Measurements from ENCODE around the gene LZTS3. TPM values are rescaled to one million over a fixed set of nuclear protein-coding genes. Genes with fewer than 3 reads are reported as not detected.

The LZTS3 gene
- total and polyA plus RNA-seq, 2 of the 8 experiments (the other 6 are each of a cell fraction or from before 2014, with no cell fraction given) = 31.8 to 33.5 TPM

DNA sequence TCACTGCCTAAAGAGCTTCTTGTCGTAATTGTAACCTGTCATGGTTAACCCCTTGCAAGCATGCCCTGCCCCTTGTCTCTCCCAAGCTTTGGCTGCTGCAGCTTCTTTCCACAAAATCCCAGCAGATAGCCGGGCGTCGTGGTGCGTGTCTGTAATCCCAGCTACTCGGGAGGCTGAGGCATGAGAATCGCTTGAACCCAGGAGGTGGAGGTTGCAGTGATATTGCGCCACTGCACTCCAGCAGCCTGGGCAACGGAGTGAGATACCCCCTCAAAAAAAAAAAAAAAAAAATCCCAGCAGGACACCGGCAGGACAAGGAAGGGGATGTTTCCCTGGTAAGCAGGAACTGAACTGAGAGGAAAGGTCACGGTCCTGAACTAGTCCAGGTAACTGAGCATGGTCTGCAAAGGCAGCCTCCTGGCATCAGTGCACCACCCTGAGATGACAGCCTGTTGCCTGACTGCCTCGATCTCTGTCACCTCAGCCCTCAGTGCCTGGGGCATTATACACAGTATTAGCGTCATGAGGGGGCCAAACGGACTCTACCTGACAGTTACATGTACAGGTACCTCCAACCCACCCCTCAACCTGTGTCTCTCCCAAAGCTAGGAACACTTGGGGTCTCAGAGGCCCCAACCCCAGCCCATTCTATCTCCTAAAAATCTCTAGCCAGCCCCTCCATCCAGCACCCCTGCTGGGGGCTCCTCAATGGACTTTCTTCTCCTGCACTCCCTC is 1.8 kb downstream of the LZTS3 start:
- H4K5ac ChIP-seq (ENCODE audit: insufficient read length, low read depth, low read length) = no peak overlapping the region
- CTCF ChIA-PET (ENCODE audit: partially characterized antibody) = interaction anchor here (0.6 to 1.5 kb wide), 10 partner anchors 12 to 490 kb away, joined by 3 to 5 read pairs (median 3); partner anchors contain the start of genes FASTKD5 and UBOX5
- no peak overlapping the region for H4K8ac ChIP-seq (ENCODE audit: extremely low read depth, insufficient read depth, low read length)
- no peak overlapping the region for H3K23ac ChIP-seq (ENCODE audit: insufficient read length)
- peak overlapping the region; percentile 62; the same call in 1 of the 2 replicates for H2BK12ac ChIP-seq (ENCODE audit: low read depth, low read length)
- no peak overlapping the region for H3K18ac ChIP-seq (ENCODE audit: extremely low read depth, low read length)
- no peak overlapping the region for H2AK5ac ChIP-seq (ENCODE audit: low read depth, low read length)
- H3K27ac ChIP-seq (ENCODE audit: low read depth, low read length) = no peak overlapping the region
- POLR2A ChIA-PET (ENCODE audit: partially characterized antibody) = interaction anchor here (0.7 to 3.9 kb wide), 5 partner anchors 9 to 123 kb away, joined by 3 to 19 read pairs (median 8); partner anchors contain the start of genes FASTKD5, SLC4A11 and UBOX5
- peak overlapping the region; percentile 53; the same call in 1 of the 2 replicates for H2BK15ac ChIP-seq (ENCODE audit: low read length)
- no peak overlapping the region for H4K91ac ChIP-seq (replicated peaks; ENCODE audit: insufficient read length, low read length)
- no peak overlapping the region for H3K9ac ChIP-seq (replicated peaks in 1 of 4; ENCODE audit: extremely low read depth in 1 of 4, low read depth in 3 of 4, low read length in 3 of 4)
- H3K9me3 ChIP-seq (ENCODE audit: insufficient read depth in 2 of 2, low read depth in 1 of 2, low read length in 1 of 2) = no peaks in the 10 kb centered on the region
- H3K56ac ChIP-seq (replicated peaks; ENCODE audit: insufficient read length, low read depth, low read length) = no peak overlapping the region
- TF ChIP-seq KDM1A (IDR thresholded peaks at IDR 0.05; ENCODE audit: borderline replicate concordance, low read length) (no peak), CHD1 (IDR thresholded peaks at IDR 0.05; ENCODE audit: low read depth, low read length) (no peak), CTBP2 (IDR thresholded peaks at IDR 0.05; ENCODE audit: borderline replicate concordance, insufficient read depth, insufficient read length, low read length) (no peak), SP1 (IDR thresholded peaks at IDR 0.05; ENCODE audit: low read depth, low read length) (no peak)
- H3K27me3 ChIP-seq (replicated peaks in 1 of 4; ENCODE audit: control insufficient read depth in 3 of 4, extremely low read depth in 1 of 4, insufficient read depth in 3 of 4, low read length in 3 of 4) = no peaks in the 10 kb centered on the region; a peak in 1 of 7 replicates
- no peak overlapping the region for H2AFZ ChIP-seq (ENCODE audit: low read length)
- H2BK120ac ChIP-seq (replicated peaks; ENCODE audit: low read depth, low read length) = no peak overlapping the region
- no peak overlapping the region for H2BK5ac ChIP-seq (ENCODE audit: low read depth, low read length)
- DNase-seq (ENCODE audit: low read depth in 1 of 2, low spot score in 2 of 2) = no peak
- peaks cover 5 to 32% (median 27%) of the 10 kb centered on the region in 4 experiments for H3K4me1 ChIP-seq (replicated peaks in 1 of 4; ENCODE audit: control insufficient read depth in 3 of 4, insufficient read depth in 4 of 4, low read length in 3 of 4)
- WGBS, 2 experiments (ENCODE audit: extremely low coverage in 1 of 2, insufficient coverage in 1 of 2, insufficient read length in 1 of 2, insufficient replicate concordance in 2 of 2, low coverage in 1 of 2, low lambda C conversion rate in 2 of 2, missing lambda C conversion rate in 1 of 2) = 81% methylated on average over 13 of the region's 14 CpGs; no CpG with 5 or more reads in 1 of the 2 experiments
- peaks cover 0 to 17% of the 10 kb centered on the region in 2 experiments; a peak in 2 of 4 replicates for H3K79me2 ChIP-seq (ENCODE audit: control insufficient read depth in 1 of 2, insufficient read depth in 2 of 2, low read length in 2 of 2)
- no peak overlapping the region for H2BK20ac ChIP-seq (ENCODE audit: low read length)
- H3K36me3 ChIP-seq (ENCODE audit: control insufficient read depth in 2 of 4, insufficient read depth in 4 of 4, low read length in 3 of 4) = no peaks in the 10 kb centered on the region; a peak in 1 of 8 replicates
- no peak for FAIRE-seq
- no peak overlapping the region for H3K4ac ChIP-seq (replicated peaks; ENCODE audit: insufficient read length, low read depth, low read length)
- H4K20me1 ChIP-seq (replicated peaks in 1 of 2; ENCODE audit: control insufficient read depth in 1 of 2, insufficient read depth in 2 of 2, low read length in 2 of 2) = peaks cover 0 to 2% of the 10 kb centered on the region in 2 experiments
- peaks cover 16% of the 10 kb centered on the region; the same call in 1 of the 2 replicates for H3K23me2 ChIP-seq (ENCODE audit: low read depth, low read length)
- no peak overlapping the region for H3K14ac ChIP-seq (ENCODE audit: insufficient read length)
- 0 out of 8 replicates have a peak overlapping the region, but pooled peaks of 1 of the 4 experiments have one; percentile 83 for H3K4me3 ChIP-seq (ENCODE audit: extremely low read depth in 1 of 4, insufficient read depth in 2 of 4, low read depth in 3 of 4, low read length in 4 of 4)
- peak overlapping the region; percentile 77 to 79 for H3K4me2 ChIP-seq (ENCODE audit: insufficient read depth in 1 of 2, low read depth in 2 of 2, low read length in 2 of 2)
- no peaks in the 10 kb centered on the region; the same call in 1 of the 2 replicates for H3K79me1 ChIP-seq (ENCODE audit: low read depth, low read length)

All from H1 (cell line).